Gastrocnemius medialis (tissue), 4 donors: ENCODE results near the gene SRSF3. TPM values are rescaled to one million over a fixed set of nuclear protein-coding genes. Genes with fewer than 3 reads are reported as not detected.

ENCODE experiments used
- ATAC-seq, 2 donors: fragments of 150-250 bp; one replicate each; pipeline ENCODE4 v1.9.1; 2016
- DNase-seq, 2 donors: peaks; one replicate each; pipeline ENCODE4 v3.0.0-alpha.2; 2019
- H3K27ac ChIP-seq, 4 donors: fragments of 200-600 bp; sonication (generic); 1 replicate in 1 of 4; 2 replicates in 3 of 4; pipeline ENCODE4 v1.5.1; 2016 to 2018; ENCODE audit warnings: mild to moderate bottlenecking in 2 of 4, moderate library complexity in 1 of 4
- H3K27me3 ChIP-seq, 3 donors: fragments of 200-600 bp; sonication (generic) in 2 of 3; 1 replicate in 1 of 3; 2 replicates in 2 of 3; pipeline versions ENCODE4 v1.5.1 to v1.6.0; 2016 to 2019; ENCODE audit warnings: mild to moderate bottlenecking in 1 of 3, moderate library complexity in 1 of 3
- H3K36me3 ChIP-seq, 2 donors: fragments of 200-600 bp; sonication (generic) in 1 of 2; one replicate each; pipeline ENCODE4 v1.5.1; 2017 to 2018
- H3K4me1 ChIP-seq, 2 donors: fragments of 200-600 bp; sonication (generic) in 1 of 2; one replicate each; pipeline ENCODE4 v1.5.1; 2016 to 2017; ENCODE audit warnings: mild to moderate bottlenecking in 2 of 2
- H3K4me3 ChIP-seq, 4 donors: fragments of 200-600 bp; sonication (generic) in 3 of 4; 1 replicate in 1 of 4; 2 replicates in 3 of 4; pipeline ENCODE4 v1.5.1; 2016 to 2019; ENCODE audit warnings: mild to moderate bottlenecking in 2 of 4
- H3K9me3 ChIP-seq, 3 donors: fragments of 200-600 bp; sonication (generic) in 2 of 3; 1 replicate in 1 of 3; 2 replicates in 2 of 3; pipeline ENCODE4 v1.5.1; 2016 to 2019
- POLR2A ChIP-seq, 2 donors: fragments of 450-650 bp; IDR thresholded peaks; one replicate each; pipeline ENCODE4 v1.6.1; 2017; ENCODE audit warnings: antibody characterized with exemption in 2 of 2, mild to moderate bottlenecking in 2 of 2, moderate library complexity in 2 of 2
- in situ Hi-C, 4 donors: fragments of 200-750 bp; cut with MboI; loops; one replicate each; pipeline versions ENCODE4 v1.15.0 to v1.8.0; 2017; ENCODE audit warnings: low sequenced_read_pairs in 4 of 4
- intact Hi-C: fragments of 100-400 bp; cut with DNase I; formaldehyde crosslinking; loops from one replicate; pipeline ENCODE4 v1.15.1; 2023; ENCODE audit warnings: low total_unique reads
- total RNA-seq, 4 donors: library from RNA; depleted of rRNA; stranded (reverse); fragments of >200 nt; gene quantifications; one replicate each; pipeline versions ENCODE4 v1.1.0 to v1.2.3, GENCODE V29; 2016
- TF ChIP-seq, protein P1 (sequence below), 5 experiments: fragments of 450-650 bp in 3 of 5; fragments of 200-600 bp in 2 of 5; sonication (generic) in 2 of 5; IDR thresholded peaks in 4 of 5; conservative IDR thresholded peaks in 1 of 5; 1 replicate in 4 of 5; 2 replicates in 1 of 5; pipeline ENCODE4 v1.5.1; 2016 to 2019; ENCODE audit warnings: antibody characterized with exemption in 5 of 5, mild to moderate bottlenecking in 3 of 5, moderate library complexity in 3 of 5

Gene SRSF3
- total RNA-seq, 4 donors from 2014 or later = 66.3 to 118 (median 83.2) TPM

GRCh38 chr6:36547646-36548400, 46.3 kb upstream of the SRSF3 start:
- Histone ChIP-seq H3K27ac (peak overlapping the region; percentile 89 to 99 (median 98)), H3K27me3 (no peaks in the 10 kb centered on the region), H3K9me3 (no peaks in the 10 kb centered on the region), H3K4me3 (peak overlapping the region; percentile 4 to 97 (median 86)), H3K36me3 (no peaks in the 10 kb centered on the region), H3K4me1 (peaks cover 27 to 28% of the 10 kb centered on the region in 2 donors)
- no peak for ATAC-seq
- TF ChIP-seq, protein P1, sequence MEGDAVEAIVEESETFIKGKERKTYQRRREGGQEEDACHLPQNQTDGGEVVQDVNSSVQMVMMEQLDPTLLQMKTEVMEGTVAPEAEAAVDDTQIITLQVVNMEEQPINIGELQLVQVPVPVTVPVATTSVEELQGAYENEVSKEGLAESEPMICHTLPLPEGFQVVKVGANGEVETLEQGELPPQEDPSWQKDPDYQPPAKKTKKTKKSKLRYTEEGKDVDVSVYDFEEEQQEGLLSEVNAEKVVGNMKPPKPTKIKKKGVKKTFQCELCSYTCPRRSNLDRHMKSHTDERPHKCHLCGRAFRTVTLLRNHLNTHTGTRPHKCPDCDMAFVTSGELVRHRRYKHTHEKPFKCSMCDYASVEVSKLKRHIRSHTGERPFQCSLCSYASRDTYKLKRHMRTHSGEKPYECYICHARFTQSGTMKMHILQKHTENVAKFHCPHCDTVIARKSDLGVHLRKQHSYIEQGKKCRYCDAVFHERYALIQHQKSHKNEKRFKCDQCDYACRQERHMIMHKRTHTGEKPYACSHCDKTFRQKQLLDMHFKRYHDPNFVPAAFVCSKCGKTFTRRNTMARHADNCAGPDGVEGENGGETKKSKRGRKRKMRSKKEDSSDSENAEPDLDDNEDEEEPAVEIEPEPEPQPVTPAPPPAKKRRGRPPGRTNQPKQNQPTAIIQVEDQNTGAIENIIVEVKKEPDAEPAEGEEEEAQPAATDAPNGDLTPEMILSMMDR (IDR thresholded peaks at IDR 0.05 in 4 of 5, conservative IDR thresholded peaks at IDR 0.05 in 1 of 5) = no peak
- no peak for TF ChIP-seq POLR2A (IDR thresholded peaks at IDR 0.05)
- no peak for DNase-seq
- in situ Hi-C loops = no loop called here
- intact Hi-C loops = loop anchor here (1.0 to 2.0 kb wide), 5 partner anchors 46 to 211 kb away; partner anchors contain the start of gene SRSF3

DNA sequence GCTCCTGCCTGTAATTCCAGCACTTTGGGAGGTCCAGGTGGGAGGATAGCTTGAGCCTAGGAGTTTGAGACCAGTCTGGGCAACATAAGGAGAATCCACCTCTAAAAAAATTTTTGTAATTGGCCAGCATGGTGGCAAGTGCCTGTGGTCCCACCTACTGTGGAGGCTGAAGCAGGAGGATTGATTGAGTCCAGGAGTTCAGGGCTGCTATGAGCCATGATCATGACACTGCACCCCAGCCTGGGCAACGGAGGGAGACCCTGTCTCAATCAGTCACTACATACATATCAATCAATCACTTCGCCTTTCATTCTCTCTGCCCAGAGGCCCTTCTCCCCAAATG, 45.8 kb upstream of the SRSF3 start:
- in situ Hi-C loops (no loop called here), intact Hi-C loops (no loop called here)
- TF ChIP-seq POLR2A (IDR thresholded peaks at IDR 0.05) = no peak
- TF ChIP-seq, protein P1 (IDR thresholded peaks at IDR 0.05 in 4 of 5, conservative IDR thresholded peaks at IDR 0.05 in 1 of 5) = no peak
- Histone ChIP-seq H3K36me3 (no peaks in the 10 kb centered on the region), H3K27me3 (no peaks in the 10 kb centered on the region), H3K9me3 (no peaks in the 10 kb centered on the region), H3K27ac (no peak overlapping the region), H3K4me1 (peaks cover 27% of the 10 kb centered on the region in 2 donors), H3K4me3 (no peak overlapping the region)
- ATAC-seq (no peak), DNase-seq (no peak)

DNA sequence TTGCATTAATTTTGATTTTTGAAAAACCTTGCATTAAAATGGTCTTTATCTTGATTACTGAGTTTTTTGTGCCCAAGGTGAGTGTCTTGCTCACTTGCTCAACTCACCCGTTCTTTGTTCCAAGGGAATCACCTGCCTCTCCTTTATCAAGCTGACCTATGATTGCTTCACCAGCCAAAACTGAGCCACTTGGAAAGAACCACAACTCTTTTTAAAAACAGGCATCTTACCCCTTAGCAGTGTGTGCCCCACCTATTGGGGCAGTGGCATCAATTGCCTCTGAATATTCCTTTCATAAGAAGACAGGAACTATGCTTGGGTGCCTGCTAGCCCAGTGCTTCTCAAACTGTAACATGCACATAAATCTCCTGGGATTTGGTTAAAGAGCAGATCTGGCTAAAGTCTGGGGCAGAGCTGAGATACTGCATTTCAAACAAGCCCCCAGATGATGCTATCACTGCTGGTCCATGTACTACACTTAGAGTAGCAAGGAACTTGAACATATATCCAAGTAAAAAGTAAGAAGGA, 43.6 kb upstream of the SRSF3 start:
- in situ Hi-C loops = no loop called here
- DNase-seq (no peak), ATAC-seq (no peak)
- Histone ChIP-seq H3K27me3 (no peaks in the 10 kb centered on the region), H3K36me3 (no peaks in the 10 kb centered on the region), H3K4me1 (peaks cover 6 to 18% of the 10 kb centered on the region in 2 donors), H3K4me3 (no peak overlapping the region), H3K9me3 (no peaks in the 10 kb centered on the region), H3K27ac (no peak overlapping the region)
- intact Hi-C loops = no loop called here
- no peak for TF ChIP-seq POLR2A (IDR thresholded peaks at IDR 0.05)
- TF ChIP-seq, protein P1 (IDR thresholded peaks at IDR 0.05 in 4 of 5, conservative IDR thresholded peaks at IDR 0.05 in 1 of 5) = no peak

DNA sequence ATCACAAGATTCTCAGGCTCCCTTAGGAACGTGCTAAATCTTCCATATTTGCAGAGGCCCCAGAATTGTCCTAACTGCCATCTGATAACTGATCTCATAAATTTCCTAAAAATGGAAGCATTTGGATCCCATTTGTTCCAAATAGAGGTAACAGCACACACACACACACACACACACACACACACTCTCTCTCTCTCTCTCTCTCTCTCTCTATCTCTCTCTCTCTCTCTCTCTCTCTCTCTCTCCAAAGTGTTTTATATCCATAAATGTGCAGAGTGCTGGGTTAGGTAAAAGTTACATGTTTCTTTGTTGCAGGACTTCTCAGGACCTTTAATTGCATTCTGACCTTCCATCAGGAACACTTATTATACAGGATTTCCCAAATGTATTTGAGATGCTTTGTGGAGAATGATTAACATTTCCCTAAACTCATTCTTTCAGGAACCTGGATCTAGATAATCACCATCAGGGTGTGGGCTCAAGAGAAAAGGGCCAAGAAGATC, 38.4 kb upstream of the SRSF3 start:
- intact Hi-C loops (no loop called here), in situ Hi-C loops (no loop called here)
- Histone ChIP-seq H3K4me1 (no peaks in the 10 kb centered on the region), H3K27ac (no peak overlapping the region), H3K36me3 (no peaks in the 10 kb centered on the region), H3K9me3 (no peaks in the 10 kb centered on the region), H3K4me3 (no peak overlapping the region), H3K27me3 (no peaks in the 10 kb centered on the region)
- no peak for DNase-seq
- TF ChIP-seq POLR2A (IDR thresholded peaks at IDR 0.05) = no peak
- TF ChIP-seq, protein P1 (IDR thresholded peaks at IDR 0.05 in 4 of 5, conservative IDR thresholded peaks at IDR 0.05 in 1 of 5) = no peak
- no peak for ATAC-seq
